ENCODE data around the gene ESPN.
A peak's percentile ranks its signal among the peaks of the same experiment; 100 is the strongest.

Gene ESPN

GRCh38 chr1:6408023-6408422 is 16.6 kb upstream of the ESPN start:
- Histone ChIP-seq H3K27me3 (no peaks in the 10 kb centered on the region), H3K4me3 (ENCODE audit: low read depth, low read length) (no peak overlapping the region), H3K9me3 (no peaks in the 10 kb centered on the region), H3K4me1 (no peaks in the 10 kb centered on the region), H3K36me3 (no peaks in the 10 kb centered on the region)
- DNase-seq, result no peak
- TF ChIP-seq CTCF (IDR thresholded peaks at IDR 0.05; ENCODE audit: low read depth, low read length), result no peak

GRCh38 chr1:6409053-6409452 is 15.5 kb upstream of the ESPN start:
- Histone ChIP-seq H3K27me3 (no peaks in the 10 kb centered on the region; the same call in 1 of the 2 replicates), H3K36me3 (no peaks in the 10 kb centered on the region), H3K4me1 (no peaks in the 10 kb centered on the region), H3K9me3 (no peaks in the 10 kb centered on the region), H3K4me3 (ENCODE audit: low read depth, low read length) (no peak overlapping the region)
- no peak for TF ChIP-seq CTCF (IDR thresholded peaks at IDR 0.05; ENCODE audit: low read depth, low read length)
- no peak for DNase-seq

GRCh38 chr1:6409733-6410132 is 14.8 kb upstream of the ESPN start:
- Histone ChIP-seq H3K27me3 (peaks cover 4% of the 10 kb centered on the region), H3K4me1 (no peaks in the 10 kb centered on the region)
- no peak for DNase-seq

GRCh38 chr1:6410248-6410893 is 14.2 kb upstream of the ESPN start:
- no peak overlapping the region for H3K4me3 ChIP-seq (ENCODE audit: low read depth, low read length)
- H3K36me3 ChIP-seq, result no peaks in the 10 kb centered on the region
- no peaks in the 10 kb centered on the region for H3K4me1 ChIP-seq
- no peak for DNase-seq
- H3K27me3 ChIP-seq, result peaks cover 11% of the 10 kb centered on the region
- H3K9me3 ChIP-seq, result no peaks in the 10 kb centered on the region
- no peak for TF ChIP-seq CTCF (IDR thresholded peaks at IDR 0.05; ENCODE audit: low read depth, low read length)

More at GRCh38 chr1:6409733-6410132, 14.8 kb upstream of the ESPN start:
- no peak for TF ChIP-seq CTCF (IDR thresholded peaks at IDR 0.05; ENCODE audit: low read depth, low read length)
- Histone ChIP-seq H3K9me3 (no peaks in the 10 kb centered on the region), H3K36me3 (no peaks in the 10 kb centered on the region), H3K4me3 (ENCODE audit: low read depth, low read length) (no peak overlapping the region)

- no peaks in the 10 kb centered on the region for H3K9me3 ChIP-seq
- H3K36me3 ChIP-seq, result no peaks in the 10 kb centered on the region
- H3K4me1 ChIP-seq, result no peaks in the 10 kb centered on the region
- H3K27me3 ChIP-seq, result peaks cover 29% of the 10 kb centered on the region
- no peak for TF ChIP-seq CTCF (IDR thresholded peaks at IDR 0.05; ENCODE audit: low read depth, low read length)
- H3K4me3 ChIP-seq (ENCODE audit: low read depth, low read length), result no peak overlapping the region
- DNase-seq, result no peak
Observed at GRCh38 chr1:6412896-6413295, 11.7 kb upstream of the ESPN start.

- H3K9me3 ChIP-seq, result no peaks in the 10 kb centered on the region
- H3K4me1 ChIP-seq, result no peaks in the 10 kb centered on the region
- no peak overlapping the region for H3K4me3 ChIP-seq (ENCODE audit: low read depth, low read length)
- peaks cover 44% of the 10 kb centered on the region for H3K27me3 ChIP-seq
- peak; percentile 56 for TF ChIP-seq CTCF (IDR thresholded peaks at IDR 0.05; ENCODE audit: low read depth, low read length)
- peak; percentile 56 for DNase-seq
- H3K36me3 ChIP-seq, result no peaks in the 10 kb centered on the region
Observed at GRCh38 chr1:6414443-6414844, 10.1 kb upstream of the ESPN start.

All from BE2C (cell line).